Kidney epithelial cell (primary cell): ENCODE data around the gene SMAP2. TPM values are rescaled to one million over a fixed set of nuclear protein-coding genes. Genes with fewer than 3 reads are reported as not detected.

Source experiments
- DNase-seq: peaks from one replicate; pipeline ENCODE4 v3.0.0-alpha.2; 2010; ENCODE audit warnings: low read depth
- H3K27me3 ChIP-seq: 2 replicates; pipeline ENCODE4 v1.6.0; 2011; ENCODE audit warnings: low read length; ENCODE audit not compliant: control insufficient read depth, insufficient read depth
- H3K36me3 ChIP-seq: 2 replicates; pipeline ENCODE4 v1.5.1; 2011; ENCODE audit warnings: low read length; ENCODE audit not compliant: control insufficient read depth, insufficient read depth
- H3K4me3 ChIP-seq: 2 replicates; pipeline ENCODE4 v1.5.1; 2011; ENCODE audit warnings: low read depth, mild to moderate bottlenecking, control low read depth, low read length
- CTCF ChIP-seq: IDR thresholded peaks from 2 replicates; pipeline ENCODE4 v1.5.1; 2011; ENCODE audit warnings: mild to moderate bottlenecking, moderate library complexity, low read length, control low read depth, inconsistent platforms; ENCODE audit not compliant: insufficient read depth, poor library complexity, severe bottlenecking
- total RNA-seq: library from RNA; depleted of rRNA; stranded (reverse); fragments of >200 nt; gene quantifications from 2 replicates; pipeline ENCODE4 v1.2.3, GENCODE V29; 2015

SMAP2 gene
- total RNA-seq, 1 donor from 2014 or later, result 13.8 TPM

GRCh38 chr1:40413527-40414252, 40.2 kb downstream of the SMAP2 start:
- H3K36me3 ChIP-seq, result no peaks in the 10 kb centered on the region

GRCh38 chr1:40414331-40414730, 40.8 kb downstream of the SMAP2 start:
- Histone ChIP-seq H3K36me3 (no peaks in the 10 kb centered on the region), H3K4me3 (no peak overlapping the region), H3K27me3 (no peaks in the 10 kb centered on the region)
- DNase-seq, result no peak
- TF ChIP-seq CTCF, result no peak

More at GRCh38 chr1:40413527-40414252, 40.2 kb downstream of the SMAP2 start:
- TF ChIP-seq CTCF, result no peak
- Histone ChIP-seq H3K27me3 (no peaks in the 10 kb centered on the region), H3K4me3 (no peak overlapping the region)
- no peak for DNase-seq

GRCh38 chr1:40416709-40417108, 43.2 kb downstream of the SMAP2 start:
- TF ChIP-seq CTCF, result no peak
- H3K36me3 ChIP-seq, result no peaks in the 10 kb centered on the region
- H3K4me3 ChIP-seq, result no peak overlapping the region
- no peak for DNase-seq
- H3K27me3 ChIP-seq, result no peaks in the 10 kb centered on the region

GRCh38 chr1:40421431-40422384, 48.2 kb downstream of the SMAP2 start:
- H3K36me3 ChIP-seq, result no peaks in the 10 kb centered on the region
- no peak for TF ChIP-seq CTCF
- no peak for DNase-seq

GRCh38 chr1:40422630-40423263, 49.2 kb downstream of the SMAP2 start:
- Histone ChIP-seq H3K36me3 (no peaks in the 10 kb centered on the region), H3K27me3 (no peaks in the 10 kb centered on the region), H3K4me3 (no peak overlapping the region)
- DNase-seq, result no peak
- TF ChIP-seq CTCF, result no peak

More at GRCh38 chr1:40421431-40422384, 48.2 kb downstream of the SMAP2 start:
- H3K27me3 ChIP-seq, result no peaks in the 10 kb centered on the region
- H3K4me3 ChIP-seq, result no peak overlapping the region
